Cortex of kidney (tissue), 1 donor: ENCODE data around the gene HCLS1.
"Not testable (repeated sequence)": the region's sequence is repeated elsewhere in the genome, so short reads cannot be mapped to it uniquely, and the experiment has no call there.

Experiments used
- DNase-seq: peaks from one replicate; lab custom pipeline; 2025; lab: John Stamatoyannopoulos, UW

The HCLS1 gene, protein sequence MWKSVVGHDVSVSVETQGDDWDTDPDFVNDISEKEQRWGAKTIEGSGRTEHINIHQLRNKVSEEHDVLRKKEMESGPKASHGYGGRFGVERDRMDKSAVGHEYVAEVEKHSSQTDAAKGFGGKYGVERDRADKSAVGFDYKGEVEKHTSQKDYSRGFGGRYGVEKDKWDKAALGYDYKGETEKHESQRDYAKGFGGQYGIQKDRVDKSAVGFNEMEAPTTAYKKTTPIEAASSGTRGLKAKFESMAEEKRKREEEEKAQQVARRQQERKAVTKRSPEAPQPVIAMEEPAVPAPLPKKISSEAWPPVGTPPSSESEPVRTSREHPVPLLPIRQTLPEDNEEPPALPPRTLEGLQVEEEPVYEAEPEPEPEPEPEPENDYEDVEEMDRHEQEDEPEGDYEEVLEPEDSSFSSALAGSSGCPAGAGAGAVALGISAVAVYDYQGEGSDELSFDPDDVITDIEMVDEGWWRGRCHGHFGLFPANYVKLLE

GRCh38 chr3:121660356-121661171, at the start of gene HCLS1:
HCLS1 (minus strand) TSS chr3:121660903; CDS start chr3:121658347, 2,556 bp downstream.
- DNase-seq: no peak

- no peak for DNase-seq
Observed at GRCh38 chr3:121710347-121710746, 49.6 kb upstream of the HCLS1 start.

- no peak for DNase-seq
Observed at GRCh38 chr3:121707531-121708273, 47.0 kb upstream of the HCLS1 start.

DNA sequence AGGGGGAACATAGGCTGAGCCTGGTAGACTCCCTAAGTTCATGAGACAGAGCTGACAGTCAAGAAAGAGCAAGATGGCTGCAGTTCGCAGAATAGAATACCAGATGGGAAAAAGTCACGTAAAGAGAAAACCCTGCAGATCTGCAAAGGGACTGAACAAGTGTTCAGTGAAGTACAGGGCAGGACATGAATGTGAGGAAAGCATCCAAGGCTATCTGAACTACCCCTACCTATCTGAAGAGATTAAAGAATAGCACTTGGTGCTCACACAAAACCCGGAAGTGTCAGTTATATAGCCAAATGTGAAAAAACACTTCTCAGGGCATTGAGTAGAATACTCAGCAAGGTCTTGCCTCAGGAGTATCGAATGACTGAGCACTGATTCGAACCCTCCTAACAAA, 44.8 kb upstream of the HCLS1 start:
- DNase-seq: no peak

DNA sequence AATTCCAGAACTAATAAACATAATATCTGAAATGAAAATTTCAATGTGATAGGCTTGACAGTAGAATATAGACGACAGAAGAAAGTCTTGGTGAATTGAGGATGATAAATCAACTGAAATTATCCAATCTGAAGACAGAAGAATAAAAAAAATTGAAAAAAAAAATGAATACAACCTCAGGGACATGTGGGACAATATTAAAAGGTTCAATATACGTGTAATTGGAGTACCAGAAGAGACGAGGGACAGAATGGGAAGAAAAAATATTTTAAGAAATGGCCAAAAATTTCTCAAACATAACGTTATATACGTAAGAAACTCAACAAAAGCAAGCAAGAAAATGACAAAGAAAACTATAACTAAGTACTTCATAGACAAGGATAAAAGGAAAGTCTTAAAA, 43.3 kb upstream of the HCLS1 start:
- no peak for DNase-seq

DNA sequence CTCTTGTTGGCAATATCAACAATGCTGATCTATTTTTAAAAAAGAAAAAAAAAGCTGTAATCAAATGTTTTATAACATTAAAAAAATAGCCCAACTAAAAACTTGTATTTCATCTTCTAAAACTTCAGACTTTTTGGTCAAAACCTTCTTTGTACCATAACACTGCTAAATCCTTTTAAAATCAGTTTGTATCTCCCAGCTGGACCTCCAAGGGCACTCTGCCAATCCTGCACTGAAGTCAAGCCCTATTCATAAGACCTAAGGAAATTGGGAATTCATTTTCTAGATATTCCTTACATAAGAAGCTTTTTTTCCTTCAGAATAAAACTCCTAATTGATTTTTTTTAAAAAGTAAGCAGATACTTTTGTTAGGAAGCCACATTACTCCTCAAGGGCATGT, 38.2 kb upstream of the HCLS1 start:
- DNase-seq: no peak

DNA sequence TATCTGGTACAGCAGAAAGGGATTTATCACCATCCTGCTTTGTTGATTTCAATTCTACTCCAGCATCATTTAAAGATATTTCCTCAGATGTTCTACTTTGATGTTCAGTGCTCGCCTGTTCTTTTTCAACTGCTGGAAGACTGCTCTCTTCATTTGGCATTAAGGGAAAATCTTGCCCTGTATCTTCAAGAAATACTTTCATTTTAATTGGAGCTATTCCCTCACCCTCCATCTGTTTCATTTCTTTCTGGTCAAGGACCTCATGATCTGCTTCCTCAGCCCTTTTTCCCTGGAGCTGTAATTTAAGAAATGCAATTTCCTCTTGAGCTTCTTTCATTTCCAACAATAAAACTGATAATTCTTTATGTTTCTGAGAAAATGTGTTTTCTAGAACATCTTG, 37.8 kb upstream of the HCLS1 start:
- no peak for DNase-seq

DNA sequence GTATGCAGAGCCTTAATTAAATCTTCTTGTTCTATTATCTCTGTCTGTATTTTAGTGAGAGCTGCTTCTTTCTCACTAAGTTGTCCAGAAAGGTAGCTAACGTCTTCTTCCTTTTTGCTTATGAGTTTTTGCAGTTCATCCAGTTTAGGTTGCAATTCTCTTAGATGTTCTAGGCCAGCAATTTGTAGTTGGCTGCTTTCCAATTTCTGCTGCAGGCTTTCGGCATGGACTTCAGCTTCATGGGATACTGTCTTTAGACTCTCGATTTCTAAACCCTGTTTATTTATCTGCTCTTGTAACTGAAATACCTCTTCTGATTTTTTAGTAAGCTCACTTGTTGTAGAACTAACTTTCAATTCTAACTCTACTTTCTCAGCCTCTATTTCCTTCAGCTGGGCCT, 35.5 kb upstream of the HCLS1 start:
- DNase-seq: no peak

GRCh38 chr3:121692010-121692699, 31.5 kb upstream of the HCLS1 start:
- no peak for DNase-seq

DNA sequence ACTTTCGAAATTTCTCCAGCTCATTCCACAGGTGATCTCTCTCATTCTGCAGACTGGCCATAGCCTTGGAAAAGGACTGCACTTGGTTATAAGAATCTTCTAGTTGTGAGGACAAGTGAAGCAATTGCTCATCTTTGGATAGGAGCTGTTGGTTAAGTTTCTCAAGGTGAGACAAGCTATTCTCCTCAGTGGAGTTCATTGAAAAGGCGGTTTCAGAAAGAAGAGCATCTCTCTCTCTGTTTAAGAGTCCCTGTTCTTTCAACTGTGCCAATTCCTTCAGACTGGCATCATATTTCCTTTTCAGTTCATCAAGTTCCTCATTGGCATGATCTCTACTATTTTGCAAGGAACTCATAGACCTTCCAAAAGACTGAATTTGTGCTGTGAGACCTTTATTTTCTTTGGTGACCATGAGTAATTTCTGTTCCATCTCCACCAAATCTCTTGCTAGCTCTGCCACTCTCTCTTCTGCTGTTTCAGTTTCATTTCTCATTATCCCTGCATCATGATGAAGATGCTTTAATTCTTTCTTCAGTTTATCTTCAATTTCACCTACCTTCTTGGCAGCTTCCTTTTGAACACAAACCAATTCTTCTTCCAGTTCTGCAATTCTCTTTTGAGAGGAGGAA, 30.2 kb upstream of the HCLS1 start:
- no peak for DNase-seq

DNA sequence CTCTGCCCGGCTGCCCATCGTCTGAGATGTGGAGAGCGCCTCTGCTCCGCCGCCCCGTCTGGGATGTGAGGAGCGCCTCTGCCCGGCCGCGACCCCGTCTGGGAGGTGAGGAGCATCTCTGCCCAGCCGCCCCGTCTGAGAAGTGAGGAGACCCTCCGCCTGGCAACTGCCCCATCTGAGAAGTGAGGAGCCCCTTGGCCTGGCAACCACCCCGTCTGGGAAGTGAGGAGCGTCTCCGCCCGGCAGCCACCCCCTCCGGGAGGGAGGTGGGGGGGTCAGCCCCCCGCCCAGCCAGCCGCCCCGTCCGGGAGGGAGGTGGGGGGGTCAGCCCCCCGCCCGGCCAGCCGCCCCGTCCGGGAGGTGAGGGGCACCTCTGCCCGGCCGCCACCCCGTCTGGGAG, 28.0 kb upstream of the HCLS1 start:
- not testable (repeated sequence) for DNase-seq

- DNase-seq: no peak
Observed at GRCh38 chr3:121681792-121682191, 21.1 kb upstream of the HCLS1 start.

GRCh38 chr3:121677141-121677540, 16.4 kb upstream of the HCLS1 start:
- no peak for DNase-seq

DNA sequence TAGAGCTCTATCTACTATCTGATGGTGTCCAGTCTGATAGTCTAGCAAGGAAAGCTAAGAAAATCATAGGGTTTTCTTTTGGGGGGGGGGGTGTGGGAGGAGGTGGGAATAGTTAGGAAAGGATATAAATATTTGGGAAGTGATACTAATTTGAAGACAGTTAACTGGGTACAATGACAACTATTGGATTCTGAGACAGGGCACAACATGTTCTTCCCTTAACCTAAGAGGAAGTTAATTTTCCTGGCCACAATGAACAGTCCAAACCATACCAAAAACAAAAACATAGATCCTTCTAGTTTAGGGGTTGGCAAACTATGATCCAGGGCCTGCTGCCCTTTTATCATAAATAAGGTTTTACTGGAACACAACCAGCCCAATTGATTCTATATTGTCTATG, 10.0 kb upstream of the HCLS1 start:
- no peak for DNase-seq

GRCh38 chr3:121667333-121667732, 6.6 kb upstream of the HCLS1 start:
- no peak for DNase-seq

DNA sequence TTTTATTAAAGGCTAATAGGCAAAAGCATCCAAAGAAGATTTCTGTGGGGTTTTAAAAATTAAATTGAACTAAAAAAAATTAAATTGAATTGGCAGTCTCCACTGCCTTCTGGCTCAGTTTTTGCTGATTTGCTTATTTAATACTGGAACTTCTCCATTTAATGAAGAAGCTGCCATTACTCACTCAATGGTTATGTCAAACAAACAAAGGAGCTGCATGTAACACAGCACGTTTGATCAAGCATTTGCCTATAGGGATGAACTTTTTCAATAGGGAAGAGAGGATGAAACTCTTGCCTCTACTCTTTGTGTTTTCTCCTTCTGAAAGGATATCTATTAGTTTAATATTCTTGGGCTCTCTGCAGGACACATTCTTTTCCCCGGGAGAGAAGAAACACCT, 4.8 kb upstream of the HCLS1 start:
- DNase-seq: no peak

GRCh38 chr3:121663171-121663847, 2.6 kb upstream of the HCLS1 start:
- no peak for DNase-seq

DNA sequence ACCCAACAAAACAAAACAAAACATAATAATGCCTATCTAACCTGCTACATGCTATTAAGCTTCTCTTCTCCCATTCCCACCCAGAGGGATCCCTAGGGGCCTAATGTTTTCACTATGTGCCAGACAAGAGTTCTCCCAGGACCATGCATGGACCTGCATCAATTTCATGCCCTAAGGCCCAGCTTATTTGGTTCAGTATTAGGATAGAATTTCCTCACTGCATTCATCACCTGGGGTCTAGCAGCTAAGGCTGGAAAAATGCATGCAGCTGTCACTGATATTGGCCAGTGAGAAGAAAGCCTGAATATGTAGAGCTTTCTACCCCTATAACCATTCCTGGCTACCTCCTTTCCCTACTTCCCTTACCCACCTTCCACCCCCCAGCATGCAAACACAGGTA, 2.0 kb upstream of the HCLS1 start:
- DNase-seq: no peak

GRCh38 chr3:121661376-121661775, 673 bp upstream of the HCLS1 start:
- no peak for DNase-seq

DNA sequence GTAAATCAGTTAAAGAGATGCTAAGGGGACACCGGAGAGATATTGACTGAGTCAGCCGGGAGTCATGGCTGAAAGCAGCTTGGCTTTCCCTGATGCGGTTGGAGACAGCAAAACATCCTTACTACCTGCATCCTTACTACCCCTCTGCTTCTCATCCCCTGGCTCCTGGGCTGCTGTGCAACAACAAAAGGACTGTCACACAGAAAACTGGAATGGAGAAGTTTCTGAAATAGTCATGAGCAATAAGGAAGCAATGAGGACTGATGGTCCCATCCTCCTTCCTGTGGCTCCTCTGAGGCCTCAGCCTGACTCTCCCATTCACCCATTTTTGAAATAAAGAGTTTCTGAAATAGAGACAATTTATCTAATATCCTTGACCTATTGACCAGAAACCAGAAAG, 1.1 kb downstream of the HCLS1 start:
- DNase-seq: no peak
